ENCODE measurements around the gene NFIB. TPM values are rescaled to one million over a fixed set of nuclear protein-coding genes. Genes with fewer than 3 reads are reported as not detected.

NFIB gene
- total RNA-seq, 1 donor from 2014 or later, result 1.5 TPM

- H3K27me3 Mint-ChIP-seq (ENCODE audit: unreplicated experiment), result peaks cover 6% of the 10 kb centered on the region
- H3K9me3 Mint-ChIP-seq (ENCODE audit: unreplicated experiment), result peaks cover 9% of the 10 kb centered on the region
- no peak overlapping the region for H3K4me3 Mint-ChIP-seq (ENCODE audit: unreplicated experiment)
- no peak overlapping the region for H3K27ac Mint-ChIP-seq (ENCODE audit: unreplicated experiment)
- peaks cover 1% of the 10 kb centered on the region for H3K4me1 Mint-ChIP-seq (ENCODE audit: low read depth, unreplicated experiment)
- no peak for TF ChIP-seq CTCF (IDR thresholded peaks at IDR 0.05; ENCODE audit: partially characterized antibody, unreplicated experiment)
- no peaks in the 10 kb centered on the region for H3K36me3 Mint-ChIP-seq (ENCODE audit: unreplicated experiment)
- DNase-seq, result no peak
Measured at GRCh38 chr9:14309403-14309802, 4.5 kb downstream of the NFIB start.

- no peak overlapping the region for H3K27ac Mint-ChIP-seq (ENCODE audit: unreplicated experiment)
- H3K36me3 Mint-ChIP-seq (ENCODE audit: unreplicated experiment), result no peaks in the 10 kb centered on the region
- H3K4me1 Mint-ChIP-seq (ENCODE audit: low read depth, unreplicated experiment), result no peaks in the 10 kb centered on the region
- H3K27me3 Mint-ChIP-seq (ENCODE audit: unreplicated experiment), result peaks cover 4% of the 10 kb centered on the region
- no peak overlapping the region for H3K4me3 Mint-ChIP-seq (ENCODE audit: unreplicated experiment)
- no peak for TF ChIP-seq CTCF (IDR thresholded peaks at IDR 0.05; ENCODE audit: partially characterized antibody, unreplicated experiment)
- no peak for DNase-seq
- peaks cover 6% of the 10 kb centered on the region for H3K9me3 Mint-ChIP-seq (ENCODE audit: unreplicated experiment)
Measured at GRCh38 chr9:14308853-14309145, 5.1 kb downstream of the NFIB start.

GRCh38 chr9:14307989-14308852, 5.7 kb downstream of the NFIB start:
- no peak for TF ChIP-seq CTCF (IDR thresholded peaks at IDR 0.05; ENCODE audit: partially characterized antibody, unreplicated experiment)
- no peak overlapping the region for H3K4me3 Mint-ChIP-seq (ENCODE audit: unreplicated experiment)
- no peaks in the 10 kb centered on the region for H3K4me1 Mint-ChIP-seq (ENCODE audit: low read depth, unreplicated experiment)
- DNase-seq, result no peak
- no peak overlapping the region for H3K27ac Mint-ChIP-seq (ENCODE audit: unreplicated experiment)
- H3K36me3 Mint-ChIP-seq (ENCODE audit: unreplicated experiment), result no peaks in the 10 kb centered on the region
- H3K27me3 Mint-ChIP-seq (ENCODE audit: unreplicated experiment), result no peaks in the 10 kb centered on the region
- peaks cover 4% of the 10 kb centered on the region for H3K9me3 Mint-ChIP-seq (ENCODE audit: unreplicated experiment)

- Mint-ChIP-seq H3K4me3 (ENCODE audit: unreplicated experiment) (no peak overlapping the region), H3K4me1 (ENCODE audit: low read depth, unreplicated experiment) (no peaks in the 10 kb centered on the region), H3K27ac (ENCODE audit: unreplicated experiment) (no peak overlapping the region), H3K9me3 (ENCODE audit: unreplicated experiment) (no peaks in the 10 kb centered on the region), H3K27me3 (ENCODE audit: unreplicated experiment) (no peaks in the 10 kb centered on the region), H3K36me3 (ENCODE audit: unreplicated experiment) (no peaks in the 10 kb centered on the region)
- DNase-seq, result no peak
- TF ChIP-seq CTCF (IDR thresholded peaks at IDR 0.05; ENCODE audit: partially characterized antibody, unreplicated experiment), result no peak
Measured at GRCh38 chr9:14306672-14307660, 7.0 kb downstream of the NFIB start.

All from glutamatergic neuron (in vitro differentiated cells).